PFSK-1 (cell line): ENCODE results near the gene TIGD1.

Experiments used
- FOXP2 ChIP-seq: optimal IDR thresholded peaks from 2 replicates; pipeline ENCODE3; 2011; ENCODE audit warnings: borderline replicate concordance, control low read depth, inconsistent platforms; ENCODE audit not compliant: insufficient read depth; ENCODE audit errors: extremely low read length, extremely low read depth
- POLR2AphosphoS5 ChIP-seq: IDR thresholded peaks from 2 replicates; pipeline ENCODE4 v1.6.1; 2012; ENCODE audit warnings: low read depth, mild to moderate bottlenecking, control low read depth, low read length, moderate library complexity
- REST ChIP-seq, 2 experiments: IDR thresholded peaks; 2 replicates each; pipeline versions ENCODE4 v1.6.1 to v1.8.0; 2011 to 2012; ENCODE audit warnings: low read depth in 2 of 2, low read length in 2 of 2, control low read depth in 1 of 2, inconsistent platforms in 1 of 2, mild to moderate bottlenecking in 1 of 2, moderate library complexity in 1 of 2; ENCODE audit not compliant: insufficient read depth in 1 of 2
- SIN3A ChIP-seq: IDR thresholded peaks from 2 replicates; pipeline ENCODE4 v1.6.1; 2012; ENCODE audit warnings: mild to moderate bottlenecking, low read length, moderate library complexity, borderline replicate concordance; ENCODE audit not compliant: insufficient read depth
- TAF1 ChIP-seq: IDR thresholded peaks from 2 replicates; pipeline ENCODE4 v1.6.1; 2012; ENCODE audit warnings: low read length, control low read depth, borderline replicate concordance; ENCODE audit not compliant: insufficient read depth

The TIGD1 gene

GRCh38 chr2:232506709-232507108 is 43.6 kb downstream of the TIGD1 start:
- TF ChIP-seq REST (IDR thresholded peaks at IDR 0.05; ENCODE audit: insufficient read depth in 1 of 2, low read depth in 2 of 2, low read length in 2 of 2) = no peak
- no peak for TF ChIP-seq TAF1
- no peak for TF ChIP-seq FOXP2
- TF ChIP-seq SIN3A = no peak
- no peak for TF ChIP-seq POLR2AphosphoS5

GRCh38 chr2:232505856-232506255 is 44.5 kb downstream of the TIGD1 start:
- TF ChIP-seq TAF1 (no peak), FOXP2 (no peak), POLR2AphosphoS5 (no peak), SIN3A (no peak), REST (IDR thresholded peaks at IDR 0.05; ENCODE audit: insufficient read depth in 1 of 2, low read depth in 2 of 2, low read length in 2 of 2) (no peak)

GRCh38 chr2:232504438-232504837 is 45.9 kb downstream of the TIGD1 start:
- no peak for TF ChIP-seq FOXP2
- no peak for TF ChIP-seq SIN3A
- no peak for TF ChIP-seq REST (IDR thresholded peaks at IDR 0.05; ENCODE audit: insufficient read depth in 1 of 2, low read depth in 2 of 2, low read length in 2 of 2)
- TF ChIP-seq TAF1 = no peak
- TF ChIP-seq POLR2AphosphoS5 = no peak

GRCh38 chr2:232503809-232504323 is 46.5 kb downstream of the TIGD1 start:
- no peak for TF ChIP-seq REST (IDR thresholded peaks at IDR 0.05; ENCODE audit: insufficient read depth in 1 of 2, low read depth in 2 of 2, low read length in 2 of 2)
- no peak for TF ChIP-seq TAF1
- no peak for TF ChIP-seq POLR2AphosphoS5
- no peak for TF ChIP-seq SIN3A
- TF ChIP-seq FOXP2 = no peak
